OCI-LY7 (cell line): ENCODE measurements around the gene FAM163B.

Source experiments
- EZH2phosphoT487 ChIP-seq: fragments of 200-600 bp; sonication (generic); IDR thresholded peaks from 2 replicates; pipeline ENCODE4 v1.6.1; 2018; ENCODE audit warnings: low read depth, borderline replicate concordance, mild to moderate bottlenecking, mixed run types, antibody characterized with exemption, low read length, moderate library complexity, mixed read lengths
- TF ChIP-seq, protein P1 (sequence below): fragments of 200-600 bp; sonication (generic); conservative IDR thresholded peaks from 2 replicates; pipeline ENCODE4 v1.5.1; 2014; ENCODE audit warnings: mild to moderate bottlenecking, antibody characterized with exemption, low read length, moderate library complexity, mixed read lengths

DNA sequence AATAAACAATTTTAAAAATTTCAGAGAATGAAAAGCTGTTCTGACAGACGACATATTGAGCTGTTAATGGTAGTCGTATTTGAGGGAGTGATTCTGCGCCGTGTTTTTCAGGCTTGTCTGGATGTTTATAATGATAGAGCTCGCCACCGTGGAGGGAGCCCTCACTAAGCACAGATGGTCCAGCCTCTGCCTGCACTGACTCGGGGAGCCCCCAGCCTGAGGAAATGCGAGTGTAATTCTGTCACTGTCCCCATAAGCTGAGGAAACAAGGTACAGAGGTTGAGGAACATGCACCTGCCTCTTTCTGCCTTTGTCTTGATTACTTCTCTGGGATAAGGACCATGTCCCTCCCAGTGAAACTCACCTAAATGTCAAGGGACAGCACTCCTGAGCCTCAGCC, 19.6 kb upstream of the FAM163B start:
- TF ChIP-seq, protein P1, sequence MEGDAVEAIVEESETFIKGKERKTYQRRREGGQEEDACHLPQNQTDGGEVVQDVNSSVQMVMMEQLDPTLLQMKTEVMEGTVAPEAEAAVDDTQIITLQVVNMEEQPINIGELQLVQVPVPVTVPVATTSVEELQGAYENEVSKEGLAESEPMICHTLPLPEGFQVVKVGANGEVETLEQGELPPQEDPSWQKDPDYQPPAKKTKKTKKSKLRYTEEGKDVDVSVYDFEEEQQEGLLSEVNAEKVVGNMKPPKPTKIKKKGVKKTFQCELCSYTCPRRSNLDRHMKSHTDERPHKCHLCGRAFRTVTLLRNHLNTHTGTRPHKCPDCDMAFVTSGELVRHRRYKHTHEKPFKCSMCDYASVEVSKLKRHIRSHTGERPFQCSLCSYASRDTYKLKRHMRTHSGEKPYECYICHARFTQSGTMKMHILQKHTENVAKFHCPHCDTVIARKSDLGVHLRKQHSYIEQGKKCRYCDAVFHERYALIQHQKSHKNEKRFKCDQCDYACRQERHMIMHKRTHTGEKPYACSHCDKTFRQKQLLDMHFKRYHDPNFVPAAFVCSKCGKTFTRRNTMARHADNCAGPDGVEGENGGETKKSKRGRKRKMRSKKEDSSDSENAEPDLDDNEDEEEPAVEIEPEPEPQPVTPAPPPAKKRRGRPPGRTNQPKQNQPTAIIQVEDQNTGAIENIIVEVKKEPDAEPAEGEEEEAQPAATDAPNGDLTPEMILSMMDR, result no peak
- TF ChIP-seq EZH2phosphoT487, result no peak
